ENCODE measurements around the gene FRYL.
"Not testable (repeated sequence)": the region's sequence is repeated elsewhere in the genome, so short reads cannot be mapped to it uniquely, and the experiment has no call there.

The FRYL gene

DNA sequence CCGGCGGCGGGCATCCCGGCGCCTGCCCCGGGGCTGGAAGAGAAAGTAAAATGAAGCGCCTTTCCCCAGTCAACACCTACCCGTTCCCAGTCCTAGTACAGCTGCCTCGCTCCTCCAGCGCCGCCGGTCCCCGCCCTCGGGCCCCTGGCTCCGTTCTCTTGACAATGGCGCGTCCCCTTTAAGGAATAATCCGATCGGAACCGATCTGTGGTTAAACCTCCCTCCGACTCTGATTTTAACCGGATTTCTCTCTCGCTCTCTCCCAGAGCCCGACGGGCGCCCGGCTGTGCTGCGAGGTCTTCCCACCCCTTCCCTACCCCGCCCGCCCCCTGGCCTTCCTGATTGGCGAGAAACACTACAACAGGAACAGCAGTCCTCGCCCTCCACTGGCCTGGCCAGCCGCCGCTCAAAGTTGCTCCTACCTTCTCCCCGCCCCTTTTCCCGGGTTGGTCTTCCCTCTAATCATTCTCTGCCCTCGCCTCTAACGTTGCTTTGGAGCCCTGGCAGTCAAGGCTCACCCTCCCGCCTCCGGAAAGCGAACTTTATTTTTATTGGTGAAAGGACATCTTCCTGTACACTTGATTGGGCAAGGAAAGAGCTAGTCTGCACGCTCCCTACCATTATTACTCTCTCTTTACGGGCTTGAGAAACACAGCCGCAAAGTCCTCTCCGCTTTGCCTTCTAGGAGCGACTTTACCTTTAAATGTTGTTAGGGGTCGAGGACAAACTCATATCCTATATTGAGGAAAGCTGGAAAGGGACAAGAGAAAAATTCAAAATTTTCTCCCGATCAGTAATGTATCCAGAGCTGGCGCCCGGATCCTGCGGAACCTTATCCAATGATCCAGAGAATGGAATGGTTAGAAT lies at the start of gene FRYL:
Gene FRYL (minus strand): TSS at position 282 of the 867 bp plus-strand sequence. CDS start 145,869 bp downstream, outside the sequence.
- peak; percentile 96 for DNase-seq (ENCODE audit: low read depth, low spot score)

DNA sequence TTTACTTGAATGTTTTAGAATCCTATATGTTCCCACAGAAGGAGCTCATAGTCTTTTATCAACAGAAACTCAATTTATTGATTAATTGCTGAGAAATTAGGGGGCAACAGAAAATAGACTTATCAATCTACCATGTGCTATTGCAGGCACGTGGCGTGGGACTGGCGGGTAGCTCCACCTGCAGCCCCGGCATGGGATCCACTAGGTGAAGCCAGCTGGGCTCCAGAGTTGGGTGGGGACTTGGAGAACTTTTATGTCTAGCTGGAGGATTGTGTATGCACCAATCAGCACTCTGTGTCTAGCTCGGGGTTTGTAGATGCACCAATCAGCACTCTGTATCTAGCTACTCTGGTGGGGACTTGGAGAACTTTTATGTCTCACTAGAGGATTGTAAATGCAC lies 47.5 kb upstream of the FRYL start:
- no peak for DNase-seq (ENCODE audit: low read depth, low spot score)

DNA sequence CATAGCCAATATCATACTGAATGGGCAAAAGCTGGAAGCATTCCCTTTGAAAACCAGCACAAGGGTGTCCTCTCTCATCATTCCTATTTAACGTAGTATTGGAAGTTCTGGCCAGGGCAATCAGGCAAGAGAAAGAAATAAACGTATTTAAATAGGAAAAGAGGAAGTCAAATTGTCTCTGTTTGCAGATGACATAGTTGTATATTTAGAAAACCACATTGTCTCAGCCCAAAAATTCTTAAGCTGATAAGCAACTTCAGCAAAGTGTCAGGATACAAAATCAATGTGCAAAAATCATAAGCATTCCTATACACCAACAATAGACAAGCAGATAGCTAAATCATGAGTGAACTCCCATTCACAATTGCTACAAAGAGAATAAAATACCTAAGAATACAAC lies 41.4 kb upstream of the FRYL start:
- DNase-seq (ENCODE audit: low read depth, low spot score) = not testable (repeated sequence)

DNA sequence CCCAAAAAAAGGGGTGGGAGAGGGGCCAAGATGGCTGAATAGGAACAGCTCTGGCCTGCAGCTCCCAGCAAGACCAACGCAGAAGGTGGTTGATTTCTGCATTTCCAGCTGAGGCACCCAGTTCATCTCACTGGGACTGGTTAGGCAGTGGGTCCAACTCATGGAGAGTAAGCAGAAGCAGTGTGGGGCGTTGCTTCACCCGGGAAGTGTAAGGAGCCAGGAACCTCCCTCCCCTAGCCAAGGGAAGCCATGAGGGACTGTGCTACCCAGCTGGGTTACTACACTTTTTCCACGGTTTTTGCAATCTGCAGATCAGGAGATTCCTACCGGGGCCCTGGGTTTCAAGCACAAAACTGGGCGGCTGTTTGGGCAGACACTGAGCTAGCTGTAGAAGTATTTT lies 36.9 kb upstream of the FRYL start:
- DNase-seq (ENCODE audit: low read depth, low spot score) = no peak

DNA sequence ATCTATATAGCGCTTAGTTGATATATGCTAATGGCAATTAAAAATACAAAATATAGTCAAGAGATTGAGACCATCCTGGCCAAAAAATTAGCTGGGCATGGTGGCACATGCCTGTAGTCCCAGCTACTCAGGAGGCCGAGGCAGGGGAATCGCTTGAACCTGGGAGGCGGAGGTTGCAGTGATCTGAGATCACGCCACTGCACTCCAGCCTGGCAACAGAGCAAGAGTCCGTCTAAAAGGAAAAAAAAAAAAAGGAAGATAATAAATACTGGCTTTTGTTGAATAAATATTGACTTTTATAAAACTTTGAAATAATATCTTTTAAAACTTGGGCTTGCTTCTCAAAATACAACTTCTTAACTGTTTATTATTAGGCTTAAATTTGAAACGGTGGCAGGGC lies 36.2 kb upstream of the FRYL start:
- DNase-seq (ENCODE audit: low read depth, low spot score) = not testable (repeated sequence)

DNA sequence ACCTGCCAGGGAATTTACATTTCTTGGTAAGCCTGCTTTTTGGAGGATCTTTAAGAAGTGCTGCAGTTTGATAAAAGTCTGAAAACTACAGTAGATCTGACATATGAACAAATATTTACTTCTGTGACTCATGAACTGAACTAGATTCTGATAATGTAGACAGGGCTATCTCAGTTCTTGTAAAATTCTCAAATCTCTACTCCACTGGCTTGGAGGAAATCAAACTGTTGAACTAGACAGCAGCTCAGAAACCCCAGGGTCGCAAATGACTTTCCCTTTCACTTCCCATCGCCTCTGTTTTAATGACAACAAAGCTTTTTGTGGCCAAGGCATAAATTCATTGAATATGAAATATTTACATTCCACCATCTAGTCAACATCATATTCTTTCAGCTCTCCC lies 35.4 kb upstream of the FRYL start:
- no peak for DNase-seq (ENCODE audit: low read depth, low spot score)

DNA sequence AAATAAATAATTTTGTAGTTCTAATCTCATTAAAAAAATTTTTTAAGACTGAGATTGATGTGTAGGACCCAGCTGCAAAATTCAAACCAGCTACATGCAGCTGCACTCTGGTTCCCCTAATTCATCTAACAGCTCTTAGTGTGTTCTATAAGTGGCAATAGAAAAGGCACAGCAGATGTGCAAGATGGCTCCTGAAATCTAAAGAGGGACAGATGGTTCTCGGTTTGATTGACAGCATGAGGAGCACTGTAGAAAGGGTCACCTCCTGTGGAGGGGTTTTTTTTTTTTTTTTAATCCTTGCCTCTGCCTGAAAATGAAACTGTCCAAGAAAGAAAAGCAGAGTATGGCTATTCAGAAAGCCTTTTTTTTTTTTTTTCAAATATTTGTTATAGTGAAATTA lies 33.9 kb upstream of the FRYL start:
- no peak for DNase-seq (ENCODE audit: low read depth, low spot score)

DNA sequence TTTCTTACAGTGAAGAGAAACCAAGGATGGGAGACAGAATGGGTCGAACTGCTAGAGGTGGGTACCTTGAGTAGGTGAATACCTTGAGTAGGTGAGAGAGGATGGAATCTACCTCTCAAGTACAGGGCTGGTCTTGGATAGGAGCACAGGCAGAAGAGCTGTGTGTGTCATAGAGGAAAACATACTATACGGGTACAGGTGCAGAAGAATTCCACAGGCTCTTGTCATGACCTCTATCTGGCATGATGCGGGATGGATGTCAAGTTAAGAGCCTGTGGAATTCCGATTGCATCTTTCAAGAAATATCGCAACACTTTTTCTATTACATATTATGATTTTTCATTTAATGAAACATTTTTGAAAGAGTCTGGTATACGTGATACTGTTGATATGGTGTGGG lies 32.8 kb upstream of the FRYL start:
- DNase-seq (ENCODE audit: low read depth, low spot score) = no peak

DNA sequence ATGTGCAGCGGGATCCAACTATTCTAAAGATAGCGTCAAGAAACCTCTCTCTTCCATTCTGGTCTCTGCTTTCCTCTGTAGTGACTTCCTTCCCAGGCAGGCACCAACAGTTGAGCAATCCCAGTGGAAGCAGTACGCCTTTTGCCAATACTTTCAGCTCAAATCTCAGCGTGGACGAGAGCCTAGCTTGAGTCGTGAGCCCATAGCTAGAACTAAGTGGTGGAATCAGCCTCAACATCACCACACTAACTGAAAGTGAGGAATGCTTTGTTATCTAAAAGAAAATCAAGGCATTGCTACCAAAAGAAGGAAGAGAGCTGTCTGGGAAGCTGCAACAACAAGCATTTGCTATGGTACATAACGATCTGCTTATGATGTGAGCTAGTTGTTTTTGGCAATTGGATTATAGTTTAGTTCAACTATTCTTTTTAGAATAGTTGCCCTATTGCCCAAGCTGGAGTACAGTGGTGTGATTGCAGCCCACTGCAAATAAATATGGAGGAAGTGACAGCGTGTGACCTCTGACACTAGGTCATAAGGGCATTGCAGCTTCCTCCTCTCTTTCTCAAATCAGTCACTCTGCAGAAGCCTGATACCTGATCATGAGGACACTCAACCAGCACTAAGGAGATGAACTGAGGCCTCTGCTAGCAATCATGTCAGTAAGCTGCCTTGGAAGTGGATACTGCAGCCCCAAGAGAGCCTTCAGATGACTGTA lies 24.7 kb upstream of the FRYL start:
- no peak for DNase-seq (ENCODE audit: low read depth, low spot score)

DNA sequence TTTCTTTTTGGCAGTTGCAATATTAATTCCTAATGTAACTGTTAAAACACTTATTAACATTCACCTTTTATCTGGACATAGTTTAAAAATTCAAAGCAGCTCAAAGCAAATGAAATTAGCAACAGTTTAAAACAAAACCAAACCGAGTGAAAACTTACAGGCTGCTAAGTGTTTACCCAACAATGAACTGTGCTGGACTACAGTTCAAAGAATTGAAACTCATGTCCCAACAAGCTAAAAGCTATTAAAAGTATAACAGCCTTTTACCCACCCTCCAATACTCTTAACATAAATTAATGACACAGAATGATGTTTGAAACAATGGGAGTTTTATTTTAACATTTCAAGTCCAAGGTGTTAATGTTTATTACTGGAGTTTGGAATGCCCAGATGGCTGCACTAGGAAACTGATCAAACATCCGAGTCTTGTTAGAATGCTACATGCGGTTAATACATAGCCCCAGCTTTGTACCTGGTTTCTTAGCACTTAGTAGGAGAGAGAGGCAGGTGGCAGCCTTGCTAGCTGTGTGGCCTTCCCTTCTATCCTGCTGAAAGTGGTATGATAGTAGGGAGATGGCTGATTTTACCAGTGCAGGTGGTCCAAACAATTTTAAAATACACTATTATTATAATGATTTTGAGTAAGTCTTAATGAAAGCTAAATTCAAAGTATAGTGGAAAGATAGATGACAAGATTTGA lies 21.1 kb upstream of the FRYL start:
- DNase-seq (ENCODE audit: low read depth, low spot score) = no peak

DNA sequence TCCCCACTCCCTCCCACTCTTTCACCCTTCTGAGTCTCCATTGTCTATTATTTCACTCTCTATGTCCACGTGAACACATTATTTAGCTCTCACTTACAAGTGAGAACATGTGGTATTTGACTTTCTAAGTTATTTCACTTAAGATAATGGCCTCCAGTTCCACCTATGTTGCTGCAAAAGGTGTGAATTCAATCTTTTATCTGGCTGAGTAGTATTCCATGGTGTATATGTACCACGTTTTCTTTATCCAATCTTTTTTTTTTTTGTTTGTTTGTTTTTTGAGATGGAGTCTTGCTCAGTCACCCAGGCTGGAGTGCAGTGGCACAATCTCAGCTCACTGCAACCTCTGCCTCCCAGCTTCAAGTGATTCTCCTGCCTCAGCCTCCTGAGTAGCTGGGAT lies 20.1 kb upstream of the FRYL start:
- DNase-seq (ENCODE audit: low read depth, low spot score) = not testable (repeated sequence)

DNA sequence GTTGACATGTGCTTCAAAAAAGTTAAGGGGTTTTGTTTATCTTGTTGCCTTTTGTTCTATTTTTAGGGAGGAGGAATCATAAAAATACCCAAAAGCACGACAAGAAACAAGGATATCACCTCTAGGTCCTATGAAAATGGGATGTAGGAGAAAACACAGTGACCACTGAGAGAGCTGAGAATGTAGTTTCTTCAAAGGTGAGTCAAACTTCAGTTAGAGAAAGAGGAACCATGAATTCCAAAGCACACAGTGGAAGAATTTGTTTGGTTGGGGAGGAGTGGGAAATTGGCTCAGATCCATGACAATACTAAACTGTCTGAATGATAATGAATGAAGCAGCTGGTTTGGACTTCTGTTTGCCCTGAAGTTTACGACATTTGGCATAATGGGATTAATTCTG lies 19.1 kb upstream of the FRYL start:
- DNase-seq (ENCODE audit: low read depth, low spot score) = no peak

DNA sequence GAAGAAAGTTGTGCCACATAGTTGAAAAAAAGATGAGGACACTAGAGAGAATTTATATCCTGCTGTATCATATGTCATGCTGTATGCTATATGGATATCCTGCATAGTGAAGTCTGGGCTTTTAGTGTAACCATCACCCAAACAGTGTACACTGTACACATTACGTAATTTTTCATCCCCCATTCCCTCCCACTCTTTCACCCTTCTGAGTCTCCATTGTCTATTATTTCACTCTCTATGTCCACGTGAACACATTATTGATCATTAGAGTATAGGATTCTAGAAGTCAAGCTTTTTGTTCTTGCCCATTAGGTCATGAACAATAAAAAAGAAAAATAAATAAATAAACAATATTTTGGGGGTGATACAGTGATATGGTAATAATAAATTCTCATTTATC lies 18.0 kb upstream of the FRYL start:
- no peak for DNase-seq (ENCODE audit: low read depth, low spot score)

DNA sequence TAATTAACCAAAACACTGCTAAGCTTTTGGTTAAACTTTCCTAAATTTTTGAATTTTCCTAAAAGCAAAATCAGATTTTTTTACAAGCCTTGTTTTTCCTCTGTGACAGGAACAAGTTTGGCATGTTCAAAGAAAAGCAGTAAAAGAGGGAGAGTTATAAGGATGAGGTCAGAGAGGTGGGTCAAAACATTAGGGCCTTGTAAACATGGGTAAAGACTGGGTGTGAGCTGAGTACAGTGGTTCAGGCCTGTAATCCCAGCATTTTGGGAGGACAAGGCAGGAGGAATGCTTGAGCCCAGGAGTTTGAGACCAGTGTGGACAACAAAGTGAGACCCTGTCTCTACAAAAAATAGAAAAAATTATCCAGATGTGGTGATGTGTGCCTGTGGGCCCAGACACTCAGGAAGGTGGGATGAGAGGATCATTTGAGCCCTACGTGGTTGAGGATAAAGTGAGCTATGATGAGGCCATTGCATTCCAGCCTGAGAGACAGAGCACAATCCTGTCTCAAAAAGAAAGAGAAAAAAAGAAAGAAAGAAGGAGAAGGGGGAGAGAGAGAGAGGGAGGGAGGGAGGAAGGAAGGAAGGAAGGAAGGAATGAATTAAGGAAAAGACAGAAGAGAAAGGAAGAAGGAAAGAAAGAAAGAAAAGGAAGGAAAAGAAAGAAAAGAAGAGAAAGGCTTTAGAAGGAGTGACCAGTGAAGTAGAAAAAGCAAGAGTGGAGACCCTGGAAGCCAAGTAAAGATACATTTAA lies 17.0 kb upstream of the FRYL start:
- DNase-seq (ENCODE audit: low read depth, low spot score) = no peak

DNA sequence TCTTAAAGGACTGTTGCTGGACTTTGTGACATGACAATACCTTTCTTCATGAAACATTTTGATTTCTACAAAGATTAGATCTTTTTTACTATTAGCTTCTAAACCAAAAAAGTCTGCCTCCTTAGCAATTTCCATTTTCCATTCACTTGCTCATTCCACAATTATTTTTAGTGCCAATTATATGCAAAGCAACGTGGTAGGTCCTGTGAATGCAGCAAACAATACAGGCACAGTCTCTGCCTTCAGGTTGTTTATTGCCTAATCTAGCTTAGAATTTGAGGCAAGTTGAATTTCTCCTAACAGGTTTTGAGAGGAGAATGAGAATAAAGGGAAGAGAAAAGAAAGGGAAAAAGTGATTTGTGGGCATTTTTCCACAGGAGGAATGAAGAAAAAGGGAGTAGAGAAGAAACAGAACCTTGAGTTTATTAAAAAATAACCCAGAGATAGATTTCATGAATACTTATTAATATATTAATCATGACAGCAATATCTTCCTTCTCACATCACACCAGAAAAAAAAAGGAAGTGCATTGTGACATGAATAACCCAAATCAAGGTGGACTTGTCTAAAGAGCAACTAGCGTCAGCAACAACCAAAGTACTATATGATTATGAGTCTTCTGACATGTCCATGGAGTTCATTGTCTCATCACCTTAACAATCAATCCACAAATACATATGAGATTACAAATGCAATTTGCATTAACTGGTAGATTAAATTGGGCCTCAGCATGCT lies 16.3 kb upstream of the FRYL start:
- DNase-seq (ENCODE audit: low read depth, low spot score) = no peak

DNA sequence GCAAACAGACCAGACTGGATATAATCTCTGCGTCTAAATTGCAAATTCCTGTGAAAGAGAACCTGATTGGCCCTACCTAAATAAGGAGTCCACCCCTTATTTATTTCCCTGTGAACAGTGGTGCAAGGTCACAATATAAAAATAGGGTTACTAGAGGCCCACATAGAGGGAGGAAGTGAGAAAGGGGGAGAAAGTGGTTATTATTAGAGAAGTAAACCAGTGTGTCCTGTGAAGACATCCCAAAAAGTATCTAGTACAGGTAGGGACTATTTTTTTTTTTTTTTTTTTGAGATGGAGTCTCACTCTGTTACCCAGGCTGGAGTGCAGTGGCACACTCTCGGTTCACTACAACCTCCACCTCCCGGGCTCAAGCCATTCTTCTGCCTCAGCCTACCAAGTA lies 15.0 kb upstream of the FRYL start:
- no peak for DNase-seq (ENCODE audit: low read depth, low spot score)

DNA sequence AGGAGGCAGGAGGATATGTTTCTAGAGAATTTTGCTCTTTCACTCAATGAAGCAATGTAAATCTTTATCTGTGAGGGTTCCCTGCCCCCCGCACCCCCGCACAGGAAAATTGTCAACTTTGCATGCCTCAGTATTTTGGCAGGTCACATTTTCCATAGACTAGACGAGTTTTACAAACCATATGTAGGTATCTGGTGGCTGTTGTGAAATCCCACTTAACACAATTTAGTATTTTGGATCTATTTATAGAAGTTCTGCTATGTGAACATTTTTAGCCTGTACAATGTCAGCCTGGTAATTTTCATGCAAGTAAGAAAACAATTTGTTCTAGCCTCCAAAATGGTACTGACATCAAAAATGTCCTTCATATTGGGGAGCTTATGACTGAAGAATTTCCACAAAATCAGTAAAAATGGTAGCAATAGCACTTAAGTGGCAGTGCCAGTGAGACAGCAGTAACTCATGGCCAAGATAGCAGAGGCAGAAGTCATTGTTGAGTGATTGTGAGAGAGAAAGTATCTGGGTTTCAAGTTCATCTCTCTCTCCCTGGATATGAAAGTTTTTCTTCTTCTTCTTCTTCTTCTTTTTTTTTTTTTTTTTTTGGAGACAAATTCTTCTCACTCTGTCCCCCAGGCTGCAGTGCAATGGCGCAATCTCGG lies 12.4 kb upstream of the FRYL start:
- DNase-seq (ENCODE audit: low read depth, low spot score) = no peak

DNA sequence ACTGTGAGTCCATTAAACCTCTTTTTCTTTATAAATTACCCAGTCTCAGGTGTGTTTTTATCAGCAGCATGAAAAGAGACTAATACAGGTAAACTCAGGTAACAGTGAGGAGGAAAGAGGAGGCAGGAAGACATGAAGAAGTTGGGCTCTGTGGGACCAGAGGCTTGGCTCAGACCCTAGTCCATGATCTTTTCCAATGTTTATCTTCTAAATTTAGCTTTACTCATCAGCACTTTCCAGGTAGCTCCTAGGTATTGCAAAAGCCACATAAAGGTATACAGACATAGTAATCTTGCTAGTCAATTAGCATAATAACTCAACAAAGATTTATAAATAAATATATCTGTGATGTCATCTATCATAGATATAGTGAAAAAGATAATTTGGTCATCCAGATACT lies 11.2 kb upstream of the FRYL start:
- no peak for DNase-seq (ENCODE audit: low read depth, low spot score)

DNA sequence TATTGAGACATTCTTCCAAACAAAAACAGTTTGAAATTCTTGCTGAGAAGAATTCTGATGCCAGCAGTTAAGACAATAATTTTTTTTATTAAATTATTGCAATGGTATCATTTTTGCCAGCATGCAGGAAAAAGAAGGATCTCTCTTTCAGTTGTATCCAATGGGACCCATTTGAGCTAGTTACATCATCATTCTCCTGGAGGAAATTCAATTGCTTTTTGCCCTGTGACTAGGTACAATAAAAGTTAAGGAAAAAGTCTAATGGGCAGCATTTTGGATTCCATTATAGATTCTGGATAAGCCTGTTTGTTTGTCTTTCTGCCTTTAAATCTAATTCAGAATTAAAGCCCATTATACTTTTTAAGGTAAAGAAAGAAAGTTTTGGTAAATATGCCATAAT lies 10.5 kb upstream of the FRYL start:
- DNase-seq (ENCODE audit: low read depth, low spot score) = no peak

DNA sequence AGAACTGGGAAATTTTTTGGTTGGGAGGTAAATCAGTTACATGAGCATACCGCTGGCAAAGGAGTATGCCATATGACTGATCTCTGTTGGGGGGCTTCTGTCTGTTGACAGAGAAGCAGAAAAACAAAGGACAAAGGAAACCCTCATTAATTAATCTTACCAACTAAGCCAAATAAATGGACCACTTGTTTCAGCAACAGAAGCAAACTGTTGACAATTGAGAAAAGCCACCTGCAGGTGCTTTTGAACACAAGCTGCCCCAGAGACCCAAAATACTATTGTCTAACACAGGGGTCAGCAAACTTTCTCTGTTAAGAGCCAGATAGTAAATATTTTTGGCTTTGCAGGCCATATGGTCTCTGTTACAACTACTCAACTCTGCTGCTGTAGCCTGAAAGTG lies 7.0 kb upstream of the FRYL start:
- no peak for DNase-seq (ENCODE audit: low read depth, low spot score)

DNA sequence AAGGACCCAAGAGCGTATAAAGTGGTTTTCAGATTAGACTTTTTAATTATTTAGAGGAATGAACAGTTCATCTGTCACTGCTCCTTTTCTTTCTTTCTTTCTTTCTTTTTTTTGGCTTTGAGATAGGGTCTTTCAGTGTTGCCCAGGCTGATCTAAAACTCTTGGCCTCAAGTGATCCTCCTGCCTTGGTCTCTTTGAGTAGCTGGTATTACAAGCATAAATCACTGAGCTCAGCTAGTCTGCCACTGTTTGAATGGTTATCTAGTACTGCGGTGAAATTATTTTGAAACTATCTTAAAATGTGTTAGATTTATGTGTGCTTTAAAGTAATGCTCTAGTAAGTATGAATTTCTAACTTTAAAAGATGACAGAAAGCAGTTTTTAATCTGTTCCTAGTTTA lies 6.5 kb upstream of the FRYL start:
- no peak for DNase-seq (ENCODE audit: low read depth, low spot score)

All from activated naive CD8-positive, alpha-beta T cell treated with anti-CD3 and anti-CD28 coated beads, Interleukin-2, amount 50 U/mL, for 16 hours (primary cell).